Glutamatergic neuron (in vitro differentiated cells): Measurements from ENCODE around the gene GRK6. TPM values are rescaled to one million over a fixed set of nuclear protein-coding genes. Genes with fewer than 3 reads are reported as not detected.

ENCODE experiments used
- DNase-seq: peaks from one replicate; pipeline ENCODE4 v3.0.0; 2022
- H3K27ac Mint-ChIP-seq: one replicate; pipeline ENCODE4 v1.8.0; 2020; ENCODE audit warnings: mild to moderate bottlenecking, mixed read lengths, inconsistent platforms; ENCODE audit not compliant: unreplicated experiment
- H3K27me3 Mint-ChIP-seq: one replicate; pipeline ENCODE4 v1.8.0; 2020; ENCODE audit warnings: mild to moderate bottlenecking, moderate library complexity, mixed read lengths, inconsistent platforms; ENCODE audit not compliant: unreplicated experiment
- H3K36me3 Mint-ChIP-seq: one replicate; pipeline ENCODE4 v1.8.0; 2020; ENCODE audit warnings: mild to moderate bottlenecking, mixed read lengths, inconsistent platforms; ENCODE audit not compliant: unreplicated experiment
- H3K4me1 Mint-ChIP-seq: one replicate; pipeline ENCODE4 v1.8.0; 2020; ENCODE audit warnings: mild to moderate bottlenecking, low read depth, mixed read lengths, inconsistent platforms; ENCODE audit not compliant: unreplicated experiment
- H3K4me3 Mint-ChIP-seq: one replicate; pipeline ENCODE4 v1.8.0; 2020; ENCODE audit warnings: mild to moderate bottlenecking, mixed read lengths, inconsistent platforms; ENCODE audit not compliant: unreplicated experiment
- H3K9me3 Mint-ChIP-seq: one replicate; pipeline ENCODE4 v1.8.0; 2020; ENCODE audit warnings: mild to moderate bottlenecking, moderate library complexity, mixed read lengths, inconsistent platforms; ENCODE audit not compliant: unreplicated experiment
- total RNA-seq: library from RNA; stranded (reverse); fragmentation: NEBNext Ultra II Directional; extraction: Animal tissue kit (Norgen Biotek cat#: 25700); gene quantifications from one replicate; pipeline ENCODE4 v1.2.1, GENCODE V29; 2021; ENCODE audit not compliant: unreplicated experiment
- TF ChIP-seq, protein P1 (sequence below): fragments of 200-600 bp; sonication (generic); IDR thresholded peaks from one replicate; pipeline ENCODE4 v1.5.0; 2021; ENCODE audit not compliant: partially characterized antibody, unreplicated experiment

The GRK6 gene
- total RNA-seq, 1 donor from 2014 or later = 43.9 TPM

DNA sequence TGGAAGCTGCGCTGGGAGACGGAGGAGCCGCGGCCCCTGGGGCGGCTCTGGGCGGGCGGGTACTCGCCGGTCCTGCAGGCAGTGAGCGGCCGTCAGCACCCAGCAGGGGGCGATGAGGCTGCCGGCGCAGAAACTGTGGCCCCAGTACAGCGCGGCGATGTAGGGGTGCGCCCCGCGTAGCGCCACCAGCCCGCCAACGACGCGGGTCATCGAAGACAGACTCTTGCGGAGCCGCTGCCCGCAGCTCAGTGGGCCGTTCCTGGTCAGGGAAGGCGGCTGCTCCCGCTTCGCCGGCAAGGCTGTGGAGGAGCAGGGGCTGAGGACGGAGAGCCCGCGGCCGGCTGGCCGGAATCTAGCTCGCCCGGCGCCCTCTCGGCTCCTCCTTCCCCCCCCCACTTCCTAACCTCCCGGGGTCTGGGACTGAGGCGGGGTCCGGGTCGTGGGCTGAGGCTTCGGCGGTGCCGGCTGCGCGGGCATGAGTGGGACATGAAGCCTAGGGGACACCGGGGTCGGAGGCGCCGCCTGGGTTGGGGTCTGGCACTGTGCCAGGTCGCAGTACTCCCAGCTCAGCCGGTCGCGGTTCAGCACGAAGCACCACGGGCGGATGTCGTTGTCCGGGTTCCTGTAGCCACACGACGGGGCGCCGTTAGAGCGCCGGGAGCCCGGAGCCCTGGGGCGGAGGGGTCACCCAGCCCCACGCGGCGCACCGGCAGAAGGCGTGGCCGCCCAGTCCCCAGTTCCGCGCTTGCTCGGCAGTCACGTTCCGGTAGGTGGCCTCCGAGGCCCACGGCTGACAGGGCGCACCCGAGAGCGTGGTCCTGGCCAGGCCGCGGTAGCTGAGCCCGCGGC is 22.5 kb upstream of the GRK6 start:
- Mint-ChIP-seq H3K36me3 (no peaks in the 10 kb centered on the region), H3K4me1 (peaks cover 4% of the 10 kb centered on the region), H3K4me3 (peak overlapping the region; percentile 92), H3K9me3 (peaks cover 6% of the 10 kb centered on the region), H3K27me3 (peaks cover 14% of the 10 kb centered on the region), H3K27ac (no peak overlapping the region)
- TF ChIP-seq, protein P1, sequence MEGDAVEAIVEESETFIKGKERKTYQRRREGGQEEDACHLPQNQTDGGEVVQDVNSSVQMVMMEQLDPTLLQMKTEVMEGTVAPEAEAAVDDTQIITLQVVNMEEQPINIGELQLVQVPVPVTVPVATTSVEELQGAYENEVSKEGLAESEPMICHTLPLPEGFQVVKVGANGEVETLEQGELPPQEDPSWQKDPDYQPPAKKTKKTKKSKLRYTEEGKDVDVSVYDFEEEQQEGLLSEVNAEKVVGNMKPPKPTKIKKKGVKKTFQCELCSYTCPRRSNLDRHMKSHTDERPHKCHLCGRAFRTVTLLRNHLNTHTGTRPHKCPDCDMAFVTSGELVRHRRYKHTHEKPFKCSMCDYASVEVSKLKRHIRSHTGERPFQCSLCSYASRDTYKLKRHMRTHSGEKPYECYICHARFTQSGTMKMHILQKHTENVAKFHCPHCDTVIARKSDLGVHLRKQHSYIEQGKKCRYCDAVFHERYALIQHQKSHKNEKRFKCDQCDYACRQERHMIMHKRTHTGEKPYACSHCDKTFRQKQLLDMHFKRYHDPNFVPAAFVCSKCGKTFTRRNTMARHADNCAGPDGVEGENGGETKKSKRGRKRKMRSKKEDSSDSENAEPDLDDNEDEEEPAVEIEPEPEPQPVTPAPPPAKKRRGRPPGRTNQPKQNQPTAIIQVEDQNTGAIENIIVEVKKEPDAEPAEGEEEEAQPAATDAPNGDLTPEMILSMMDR = peak; percentile 83
- peak; percentile 85 for DNase-seq

DNA sequence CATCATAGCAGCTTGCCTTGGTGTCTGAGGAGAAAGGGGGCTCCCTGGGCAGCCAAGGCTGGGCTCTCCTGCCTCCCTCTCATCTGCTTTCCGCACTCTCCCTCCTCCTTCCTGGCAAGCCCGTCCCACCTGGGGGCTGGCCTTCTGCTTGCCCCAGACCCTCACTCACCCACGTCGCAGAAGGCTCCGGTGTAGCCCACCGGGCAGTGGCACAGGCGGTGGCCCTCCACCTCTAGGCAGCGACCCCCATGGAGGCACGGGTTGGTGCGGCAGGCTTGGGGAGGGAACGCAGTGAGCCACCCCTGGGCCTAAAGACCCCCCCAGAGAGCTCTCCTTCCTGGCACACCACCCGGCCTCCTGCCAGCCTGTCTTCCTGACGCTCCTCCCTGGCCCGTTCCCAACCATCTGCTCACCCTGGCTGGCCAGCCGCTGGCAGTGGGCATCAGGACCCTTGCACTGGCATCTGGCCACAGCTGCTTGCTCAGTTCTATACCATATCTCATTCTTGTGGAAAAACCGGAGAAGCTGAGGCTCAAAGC is 21.8 kb upstream of the GRK6 start:
- Mint-ChIP-seq H3K9me3 (peaks cover 8% of the 10 kb centered on the region), H3K27ac (no peak overlapping the region), H3K4me1 (peaks cover 4% of the 10 kb centered on the region)

DNA sequence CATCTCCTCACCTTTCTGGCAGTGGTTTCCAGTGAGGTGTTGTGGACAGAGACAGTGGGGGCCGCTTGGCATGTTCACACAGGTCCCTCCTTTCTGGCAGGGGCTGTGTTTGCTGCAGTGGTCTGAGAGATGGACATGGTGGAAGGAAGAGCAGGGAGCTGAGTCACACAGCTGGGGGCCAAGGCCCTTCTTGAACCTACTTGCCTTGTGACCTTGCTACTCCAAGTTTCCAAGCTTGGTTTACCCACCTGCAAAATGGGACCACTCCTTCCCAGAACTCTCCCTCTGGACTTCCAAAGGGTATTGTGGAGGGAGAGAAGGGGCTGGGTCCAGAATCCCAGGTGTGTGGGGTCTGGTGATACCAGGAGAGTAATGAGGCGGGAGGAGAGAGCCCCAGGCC is 21.2 kb upstream of the GRK6 start:
- H3K9me3 Mint-ChIP-seq = peaks cover 8% of the 10 kb centered on the region
- TF ChIP-seq, protein P1 = no peak
- no peaks in the 10 kb centered on the region for H3K36me3 Mint-ChIP-seq
- H3K4me3 Mint-ChIP-seq = peak overlapping the region; percentile 63
- peaks cover 16% of the 10 kb centered on the region for H3K27me3 Mint-ChIP-seq
- H3K27ac Mint-ChIP-seq = no peak overlapping the region
- DNase-seq = no peak
- H3K4me1 Mint-ChIP-seq = peaks cover 4% of the 10 kb centered on the region

More for the DNA sequence above, 21.8 kb upstream of the GRK6 start:
- Mint-ChIP-seq H3K36me3 (no peaks in the 10 kb centered on the region), H3K27me3 (peaks cover 16% of the 10 kb centered on the region), H3K4me3 (peak overlapping the region; percentile 63)
- TF ChIP-seq, protein P1 = no peak
- no peak for DNase-seq

DNA sequence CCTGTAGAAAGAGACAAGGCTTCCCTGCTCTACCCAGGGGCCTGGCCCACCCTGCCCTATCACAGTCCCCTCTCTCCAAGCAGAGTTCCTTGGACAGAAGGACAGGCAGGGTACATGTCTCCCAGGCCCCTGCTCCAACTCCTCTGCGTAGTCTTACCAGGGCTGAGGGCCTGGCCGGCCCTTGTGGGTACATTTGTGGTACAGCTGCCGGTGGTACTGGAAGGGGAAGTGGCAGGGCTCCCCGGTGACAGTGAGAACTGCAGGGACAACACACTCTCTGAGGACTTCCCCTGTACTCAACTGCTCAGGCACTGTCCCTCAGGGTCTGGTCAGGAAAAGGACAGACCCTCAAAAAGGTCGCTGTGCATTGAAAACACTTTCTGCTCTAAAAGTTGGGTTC is 20.7 kb upstream of the GRK6 start:
- Mint-ChIP-seq H3K27ac (no peak overlapping the region), H3K9me3 (peaks cover 8% of the 10 kb centered on the region), H3K27me3 (peaks cover 16% of the 10 kb centered on the region), H3K4me3 (no peak overlapping the region), H3K4me1 (peaks cover 4% of the 10 kb centered on the region), H3K36me3 (no peaks in the 10 kb centered on the region)
- TF ChIP-seq, protein P1 = no peak
- no peak for DNase-seq
